Kidney epithelial cell (primary cell): ENCODE results near the gene ITGB4. TPM values are rescaled to one million over a fixed set of nuclear protein-coding genes. Genes with fewer than 3 reads are reported as not detected.
A peak's percentile ranks its signal among the peaks of the same experiment; 100 is the strongest.

Source experiments
- DNase-seq: peaks from one replicate; pipeline ENCODE4 v3.0.0-alpha.2; 2010; ENCODE audit warnings: low read depth
- H3K27me3 ChIP-seq: 2 replicates; pipeline ENCODE4 v1.6.0; 2011; ENCODE audit warnings: low read length; ENCODE audit not compliant: control insufficient read depth, insufficient read depth
- H3K36me3 ChIP-seq: 2 replicates; pipeline ENCODE4 v1.5.1; 2011; ENCODE audit warnings: low read length; ENCODE audit not compliant: control insufficient read depth, insufficient read depth
- H3K4me3 ChIP-seq: 2 replicates; pipeline ENCODE4 v1.5.1; 2011; ENCODE audit warnings: low read depth, mild to moderate bottlenecking, control low read depth, low read length
- total RNA-seq: library from RNA; depleted of rRNA; stranded (reverse); fragments of >200 nt; gene quantifications from 2 replicates; pipeline ENCODE4 v1.2.3, GENCODE V29; 2015
- TF ChIP-seq, protein P1 (sequence below): IDR thresholded peaks from 2 replicates; pipeline ENCODE4 v1.5.1; 2011; ENCODE audit warnings: mild to moderate bottlenecking, moderate library complexity, low read length, control low read depth, inconsistent platforms; ENCODE audit not compliant: insufficient read depth, poor library complexity, severe bottlenecking

ITGB4 gene
- total RNA-seq, 1 donor from 2014 or later, result 17.8 TPM

DNA sequence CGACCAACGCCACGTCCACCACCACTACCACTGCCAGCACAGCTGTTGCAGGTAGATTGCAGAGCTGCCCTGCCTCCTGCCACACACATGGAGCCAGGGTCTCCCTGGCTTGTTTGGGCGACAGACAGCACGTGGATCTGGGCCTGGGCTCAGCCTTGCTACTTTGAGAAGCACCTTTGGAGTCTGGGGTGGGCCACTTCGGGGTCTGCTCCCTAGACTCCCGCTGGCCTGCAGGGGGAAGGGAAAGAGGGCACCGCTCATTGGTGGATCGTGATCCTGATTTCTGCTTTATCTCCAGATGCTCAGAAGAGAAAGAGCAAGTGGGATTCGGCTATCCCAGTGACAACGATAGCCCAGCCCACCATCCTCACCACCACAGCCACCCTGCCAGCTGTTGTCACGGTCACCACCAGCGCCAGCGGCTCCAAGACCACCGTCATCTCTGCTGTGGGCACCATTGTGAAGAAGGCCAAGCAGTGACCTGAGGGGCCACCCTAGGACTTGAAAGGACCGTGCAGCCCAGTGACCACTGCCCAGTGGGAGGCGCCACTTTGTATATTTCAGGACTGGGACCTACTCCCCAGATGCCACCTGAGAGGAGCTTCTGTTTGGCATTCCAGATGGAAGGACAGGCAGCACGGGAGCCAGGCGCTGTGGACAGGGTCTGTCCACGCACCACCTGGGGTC lies 15.1 kb upstream of the ITGB4 start:
- Histone ChIP-seq H3K36me3 (peaks cover 6% of the 10 kb centered on the region), H3K4me3 (no peak overlapping the region), H3K27me3 (no peaks in the 10 kb centered on the region)
- no peak for DNase-seq
- TF ChIP-seq, protein P1, sequence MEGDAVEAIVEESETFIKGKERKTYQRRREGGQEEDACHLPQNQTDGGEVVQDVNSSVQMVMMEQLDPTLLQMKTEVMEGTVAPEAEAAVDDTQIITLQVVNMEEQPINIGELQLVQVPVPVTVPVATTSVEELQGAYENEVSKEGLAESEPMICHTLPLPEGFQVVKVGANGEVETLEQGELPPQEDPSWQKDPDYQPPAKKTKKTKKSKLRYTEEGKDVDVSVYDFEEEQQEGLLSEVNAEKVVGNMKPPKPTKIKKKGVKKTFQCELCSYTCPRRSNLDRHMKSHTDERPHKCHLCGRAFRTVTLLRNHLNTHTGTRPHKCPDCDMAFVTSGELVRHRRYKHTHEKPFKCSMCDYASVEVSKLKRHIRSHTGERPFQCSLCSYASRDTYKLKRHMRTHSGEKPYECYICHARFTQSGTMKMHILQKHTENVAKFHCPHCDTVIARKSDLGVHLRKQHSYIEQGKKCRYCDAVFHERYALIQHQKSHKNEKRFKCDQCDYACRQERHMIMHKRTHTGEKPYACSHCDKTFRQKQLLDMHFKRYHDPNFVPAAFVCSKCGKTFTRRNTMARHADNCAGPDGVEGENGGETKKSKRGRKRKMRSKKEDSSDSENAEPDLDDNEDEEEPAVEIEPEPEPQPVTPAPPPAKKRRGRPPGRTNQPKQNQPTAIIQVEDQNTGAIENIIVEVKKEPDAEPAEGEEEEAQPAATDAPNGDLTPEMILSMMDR, result no peak

DNA sequence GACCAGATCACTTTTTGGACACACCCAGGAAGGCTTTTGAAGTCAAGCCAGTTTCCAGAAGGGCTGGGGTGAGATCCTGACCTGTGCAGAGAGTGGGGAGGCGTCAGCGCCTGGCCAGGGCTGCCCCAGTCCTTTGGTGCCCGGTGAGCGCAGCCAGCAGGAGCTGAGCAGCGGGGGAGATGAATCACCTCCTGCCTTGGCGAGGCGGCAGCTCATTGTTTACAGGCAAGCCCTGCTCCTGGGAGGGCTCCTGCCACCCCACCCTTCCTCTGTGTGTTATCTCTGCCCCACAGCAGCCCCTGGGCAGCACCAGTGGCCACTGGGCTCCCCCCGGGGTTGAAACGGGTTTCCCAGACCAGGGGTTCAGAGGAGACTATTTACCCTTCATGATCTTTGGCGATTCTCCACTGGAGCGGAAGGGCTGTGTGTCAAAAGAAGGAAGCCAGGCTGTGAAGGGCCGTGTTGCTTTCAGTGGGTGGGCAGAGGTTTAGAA lies 14.1 kb upstream of the ITGB4 start:
- TF ChIP-seq, protein P1, result no peak
- H3K27me3 ChIP-seq, result no peaks in the 10 kb centered on the region
- no peak for DNase-seq
- no peak overlapping the region for H3K4me3 ChIP-seq
- H3K36me3 ChIP-seq, result peaks cover 4% of the 10 kb centered on the region

DNA sequence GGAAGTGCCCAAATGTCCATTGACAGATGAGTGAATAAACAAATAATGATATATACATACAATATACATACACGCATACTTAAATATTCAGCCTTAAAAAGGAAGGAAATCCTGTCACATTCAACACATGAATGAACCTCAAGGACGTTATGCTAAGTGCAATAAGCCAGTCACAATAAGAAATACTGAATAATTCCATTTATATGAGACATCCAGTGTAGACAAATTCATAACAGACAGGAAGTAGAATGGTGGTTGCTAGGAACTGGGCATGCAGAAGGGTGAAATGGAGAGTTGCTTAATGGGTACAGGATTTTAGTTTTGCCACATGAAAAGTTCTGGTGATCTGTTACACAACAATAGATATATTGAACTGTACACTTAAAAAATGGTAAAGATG lies 8.8 kb upstream of the ITGB4 start:
- TF ChIP-seq, protein P1, result no peak
- no peaks in the 10 kb centered on the region for H3K27me3 ChIP-seq
- H3K36me3 ChIP-seq, result no peaks in the 10 kb centered on the region
- DNase-seq, result no peak
- H3K4me3 ChIP-seq, result no peak overlapping the region

DNA sequence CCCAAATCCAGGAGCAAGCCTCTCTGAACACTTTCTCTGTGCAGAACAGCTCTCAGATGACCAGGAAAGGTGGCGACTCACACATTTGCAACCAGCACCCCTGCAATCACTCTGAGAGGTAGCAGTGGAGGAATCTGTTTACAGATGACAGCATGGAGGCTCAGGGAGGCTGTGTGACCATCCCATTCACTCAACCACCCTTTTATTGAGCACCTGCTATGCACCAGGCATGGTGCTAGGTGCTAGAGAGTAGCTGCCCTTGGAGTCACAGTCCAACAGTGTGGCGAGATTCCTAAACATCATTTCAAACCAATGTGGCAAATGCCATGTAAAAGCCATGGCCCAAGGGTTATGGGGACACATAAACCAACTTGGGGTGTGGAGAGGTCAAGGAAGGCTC lies 1.5 kb upstream of the ITGB4 start:
- no peak overlapping the region for H3K4me3 ChIP-seq
- DNase-seq, result no peak
- no peaks in the 10 kb centered on the region for H3K36me3 ChIP-seq
- peaks cover 12% of the 10 kb centered on the region for H3K27me3 ChIP-seq
- TF ChIP-seq, protein P1, result no peak

DNA sequence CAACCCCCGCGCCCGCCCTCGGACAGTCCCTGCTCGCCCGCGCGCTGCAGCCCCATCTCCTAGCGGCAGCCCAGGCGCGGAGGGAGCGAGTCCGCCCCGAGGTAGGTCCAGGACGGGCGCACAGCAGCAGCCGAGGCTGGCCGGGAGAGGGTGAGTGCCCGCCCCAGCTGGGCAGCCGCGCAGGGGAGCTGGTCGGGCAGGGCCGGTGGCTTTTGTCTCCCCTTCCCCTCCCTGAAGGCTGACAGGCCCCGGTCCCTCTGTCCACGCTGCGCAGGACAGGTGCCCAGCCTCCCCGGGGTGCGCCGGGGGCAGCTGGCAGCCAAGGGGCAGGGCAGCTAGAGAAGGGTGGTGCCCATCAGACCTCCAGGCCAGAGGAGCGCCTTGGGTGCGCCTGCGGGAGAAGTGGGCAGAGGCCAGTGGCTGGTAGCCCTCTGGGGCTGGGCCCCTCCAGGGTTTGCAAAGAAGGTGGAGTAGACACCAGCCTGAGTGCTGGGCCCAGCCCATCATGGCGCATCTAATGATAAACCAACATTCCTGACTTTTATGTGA lies 278 bp downstream of the ITGB4 start:
- no peaks in the 10 kb centered on the region for H3K36me3 ChIP-seq
- DNase-seq, result no peak
- H3K4me3 ChIP-seq, result peak overlapping the region; percentile 42
- TF ChIP-seq, protein P1, result no peak
- H3K27me3 ChIP-seq, result peaks cover 12% of the 10 kb centered on the region
